Activated naive CD4-positive, alpha-beta T cell treated with anti-CD3 and anti-CD28 coated beads, Interleukin-2, amount 50 U/mL, for 16 hours (primary cell): ENCODE results near the gene PLPP1.
"Not testable (repeated sequence)": the region's sequence is repeated elsewhere in the genome, so short reads cannot be mapped to it uniquely, and the experiment has no call there.

Experiments
- DNase-seq: peaks from one replicate; pipeline ENCODE4 v3.0.0-alpha.2; 2020

PLPP1 gene

DNA sequence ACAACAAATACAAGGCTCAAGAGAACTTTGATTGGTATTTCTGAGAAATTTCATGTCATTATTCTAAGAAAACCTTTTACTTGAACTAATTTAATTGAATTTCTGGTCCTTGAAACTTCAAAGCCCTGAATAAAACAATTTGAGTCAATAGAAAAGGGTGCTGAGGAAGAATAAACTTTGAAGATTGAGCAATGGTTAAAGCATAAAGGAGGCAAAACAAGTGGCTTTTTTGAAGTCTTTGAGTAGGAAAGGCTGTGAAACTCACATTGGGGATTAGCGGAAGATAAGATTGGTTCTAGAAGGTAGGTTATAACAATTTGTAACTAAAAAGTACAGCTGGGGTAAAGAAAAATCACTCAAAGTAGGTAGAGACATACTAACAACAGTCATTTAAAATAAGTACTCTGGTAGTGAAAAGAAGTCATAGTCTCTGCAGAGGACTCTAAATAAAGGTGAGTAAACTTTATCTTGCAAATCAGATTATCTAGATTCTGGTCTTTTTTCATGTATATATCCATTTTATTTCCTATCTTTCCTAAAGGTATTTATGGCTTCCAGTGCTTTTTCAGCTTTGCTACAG lies 6.4 kb upstream of the PLPP1 start:
- DNase-seq: no peak

DNA sequence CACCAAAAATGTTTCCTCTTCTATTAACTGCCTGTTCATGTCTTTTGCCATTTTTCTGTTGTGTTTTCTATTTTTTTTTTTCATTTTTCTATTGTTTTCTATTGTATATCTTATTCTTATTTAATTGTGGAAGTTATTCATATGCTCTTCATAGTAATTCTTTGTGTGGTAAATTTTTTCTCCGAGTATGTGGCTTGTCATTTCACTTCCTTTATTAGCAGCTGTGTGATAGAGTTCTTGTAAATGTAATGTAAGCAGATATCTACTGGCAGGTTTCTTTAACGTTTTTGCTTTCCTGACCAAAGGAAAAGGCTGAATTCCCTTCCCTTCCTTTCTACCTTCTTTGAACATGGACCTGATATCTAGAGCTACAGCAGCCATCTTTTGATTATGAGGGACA lies 5.8 kb upstream of the PLPP1 start:
- DNase-seq: no peak

DNA sequence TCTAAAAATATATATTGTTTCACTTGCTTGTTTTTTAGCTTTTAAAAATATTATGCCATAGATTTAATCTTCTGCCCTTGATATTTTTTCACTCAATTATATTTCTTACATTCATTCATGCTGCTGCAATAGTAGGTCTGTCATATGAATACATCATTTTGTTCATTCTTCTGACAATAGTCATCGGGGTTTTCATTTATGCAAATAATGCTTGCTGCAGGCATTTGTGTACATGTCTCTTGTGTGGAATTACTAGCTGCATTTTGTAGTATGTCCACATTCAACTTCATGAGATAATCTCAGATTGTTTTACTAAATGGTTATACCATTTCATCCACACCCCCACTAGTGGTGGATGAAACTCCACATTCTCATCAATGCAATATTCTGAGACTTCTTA lies 5.3 kb upstream of the PLPP1 start:
- no peak for DNase-seq

DNA sequence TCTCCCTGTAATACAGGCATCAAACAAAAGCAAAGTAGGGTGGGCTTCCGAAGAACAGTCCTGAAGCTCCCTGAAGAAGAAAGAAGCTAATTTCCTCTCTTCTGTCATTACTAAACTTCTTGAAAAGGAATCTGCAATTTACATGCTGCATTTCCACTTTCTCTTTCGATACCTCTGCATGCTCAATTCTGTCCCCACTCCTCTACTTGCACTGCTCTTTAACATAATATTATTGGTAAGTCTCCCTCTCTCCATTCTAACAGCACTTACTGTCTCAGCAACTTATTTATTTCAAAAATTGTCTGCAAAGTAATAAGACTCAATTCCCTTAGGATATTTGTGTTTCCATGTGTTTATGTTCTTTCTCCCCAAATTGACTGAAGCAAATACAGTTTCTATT lies 3.9 kb upstream of the PLPP1 start:
- DNase-seq: no peak

DNA sequence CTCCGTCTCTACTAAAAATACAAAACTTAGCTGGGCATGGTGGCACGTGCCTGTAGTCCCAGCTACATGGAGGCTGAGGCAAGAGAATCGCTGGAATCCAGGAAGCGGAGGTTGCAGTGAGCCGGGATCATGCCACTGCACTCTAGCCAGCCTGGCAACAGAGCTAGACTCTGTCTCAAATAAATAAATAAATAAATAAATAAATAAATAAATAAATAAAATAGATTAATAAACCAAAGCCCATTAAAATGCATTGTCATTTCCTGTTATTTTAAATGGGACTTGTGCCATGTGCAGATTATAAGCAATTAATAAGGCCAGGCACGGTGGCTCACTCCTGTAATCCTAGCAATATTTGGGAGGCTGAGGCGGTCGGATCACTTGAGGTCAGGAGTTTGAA lies 2.6 kb upstream of the PLPP1 start:
- DNase-seq: not testable (repeated sequence)

DNA sequence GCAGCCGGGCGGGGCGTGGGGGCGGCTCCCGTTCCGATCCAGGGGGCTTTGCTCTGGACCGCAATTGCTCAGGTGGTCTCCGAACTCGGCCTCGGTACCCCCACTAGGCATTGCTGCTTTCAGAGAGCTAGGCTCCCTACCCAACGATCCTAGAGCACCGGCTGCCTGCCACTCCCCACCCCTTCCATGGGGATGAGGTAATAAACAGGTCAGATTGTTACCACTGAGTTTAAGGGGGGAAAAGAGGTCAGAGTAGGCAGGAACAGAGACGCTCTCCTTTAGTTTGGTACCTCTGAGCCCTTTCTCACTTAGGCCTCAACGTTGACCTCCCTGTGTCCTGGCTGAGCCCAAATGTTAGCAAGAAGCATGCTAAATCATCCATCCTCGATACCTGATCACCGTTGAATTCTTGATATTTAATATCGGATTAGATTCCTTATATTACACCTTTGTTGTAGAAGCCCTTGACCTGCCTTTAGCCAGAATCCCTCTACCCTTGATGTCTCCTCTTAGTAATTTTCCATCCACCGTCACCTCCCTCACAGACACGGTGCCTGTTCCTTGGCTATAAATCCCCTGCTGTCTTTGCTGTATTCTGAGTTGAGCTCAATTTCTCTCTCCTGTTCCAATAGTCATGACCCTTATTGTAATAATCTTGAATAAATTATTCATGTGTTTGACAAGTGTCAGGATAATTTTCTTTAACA lies 588 bp upstream of the PLPP1 start:
- no peak for DNase-seq

DNA sequence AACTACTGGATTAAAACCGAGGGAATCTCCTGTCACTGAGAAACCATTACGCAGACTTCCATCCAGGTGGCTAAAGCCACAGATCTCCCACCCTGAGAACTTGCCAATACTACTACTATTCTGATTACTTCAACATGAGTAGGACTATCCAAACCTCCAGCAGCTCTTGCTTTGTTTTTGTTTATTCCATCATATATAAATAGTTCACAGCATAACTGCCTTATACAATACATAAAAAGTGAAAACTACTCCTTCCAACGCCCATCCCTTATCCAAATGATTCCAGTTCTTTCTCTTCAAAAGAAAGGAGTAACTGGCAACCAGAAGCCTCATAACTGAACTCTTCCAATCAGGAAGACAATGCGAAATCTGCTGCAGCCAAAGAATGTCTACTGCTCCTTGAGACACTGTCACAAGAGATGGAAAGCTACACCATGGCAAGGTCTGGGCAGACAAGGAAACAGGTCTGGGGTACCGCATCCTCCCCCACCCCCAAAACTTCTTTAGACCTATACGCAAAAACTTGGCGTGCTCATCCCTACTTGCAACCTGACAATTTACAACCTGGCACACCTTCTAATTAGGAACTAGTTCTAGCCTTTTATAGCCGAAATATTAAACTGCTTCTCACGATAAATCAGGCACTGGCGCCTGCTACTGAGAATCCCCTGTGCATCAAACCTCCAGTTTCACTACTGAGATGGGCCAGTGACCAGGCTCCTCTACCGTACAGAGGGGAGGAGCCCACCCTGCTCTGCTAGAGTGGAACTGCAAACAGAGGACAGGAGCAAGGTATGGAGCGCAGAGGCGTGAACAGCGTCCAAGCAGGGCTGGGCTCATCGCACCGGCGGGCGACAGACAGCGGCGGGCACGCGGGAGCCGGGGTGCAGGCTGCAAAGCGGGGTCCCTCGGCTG lies 986 bp downstream of the PLPP1 start:
- DNase-seq: no peak

DNA sequence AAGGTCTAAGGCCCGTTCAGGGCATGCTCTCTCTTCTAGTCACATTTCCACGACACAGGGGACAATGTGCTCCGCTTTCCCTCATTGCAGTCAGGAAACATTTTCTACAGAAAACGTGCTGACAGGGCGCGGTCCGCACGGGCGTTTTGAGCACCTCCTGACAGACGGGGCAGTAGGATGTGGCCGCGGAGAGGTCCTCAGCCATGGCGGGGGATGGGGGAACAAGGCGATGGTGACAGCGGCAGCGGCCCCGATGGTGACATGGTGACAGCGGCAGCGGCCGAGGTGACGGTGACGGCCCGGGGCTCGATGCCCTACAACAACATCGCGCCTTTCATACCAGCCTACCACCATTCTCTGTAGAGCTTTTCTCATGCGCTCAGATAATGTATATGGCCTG lies 4.1 kb downstream of the PLPP1 start:
- no peak for DNase-seq

DNA sequence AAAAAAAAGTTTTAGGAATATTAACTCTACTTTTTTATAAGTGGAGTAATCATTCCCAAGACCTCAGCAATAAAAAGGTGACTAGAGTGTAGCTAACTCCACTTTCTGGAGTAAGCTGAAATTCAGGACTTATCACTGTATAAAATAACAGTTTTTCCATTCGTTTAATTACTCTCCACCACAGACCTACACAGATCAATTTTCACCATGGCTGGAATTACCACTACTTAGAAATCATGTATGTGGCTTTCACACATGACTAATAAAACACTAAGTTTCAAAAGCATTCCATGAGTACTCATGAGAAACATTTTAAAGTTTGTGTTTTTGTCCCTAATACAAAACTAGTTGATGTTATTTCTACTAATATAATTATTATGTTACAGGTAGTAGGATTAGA lies 9.9 kb downstream of the PLPP1 start:
- DNase-seq: no peak

DNA sequence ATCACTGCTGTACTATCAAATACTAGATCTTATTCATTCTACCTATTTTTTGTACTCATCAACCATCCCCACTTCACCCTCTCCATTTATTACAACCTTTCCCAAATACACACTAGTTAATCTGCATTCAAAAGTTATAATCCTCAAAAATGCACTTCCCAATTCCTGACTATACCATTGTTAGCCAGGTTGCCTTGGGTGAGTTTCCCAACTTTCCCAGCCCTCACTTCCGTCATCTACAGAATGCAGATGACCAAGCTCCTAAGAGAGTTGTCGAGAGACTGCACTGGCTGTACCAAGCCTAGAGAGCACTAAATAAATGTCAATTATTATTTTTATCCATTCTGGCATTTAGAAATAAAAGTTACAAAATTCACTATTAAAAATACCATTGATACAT lies 11.5 kb downstream of the PLPP1 start:
- no peak for DNase-seq

DNA sequence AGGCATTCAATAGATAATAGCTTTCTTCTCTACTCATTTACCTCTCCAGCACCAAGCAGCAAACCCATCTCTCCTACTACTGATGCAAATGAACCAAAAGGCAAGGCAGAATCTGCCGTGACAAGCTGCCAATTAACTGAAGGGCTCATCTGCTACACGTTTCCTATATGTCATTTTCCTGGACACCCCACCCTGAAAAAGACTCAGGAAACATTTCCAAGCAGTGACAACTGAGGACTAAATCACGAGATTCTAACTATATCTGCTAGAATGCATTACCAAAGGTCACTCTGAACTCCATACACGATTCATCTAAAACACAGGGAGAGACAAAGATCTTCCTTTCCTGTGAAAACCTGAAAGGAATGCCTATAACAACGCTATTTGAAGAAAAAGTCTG lies 12.9 kb downstream of the PLPP1 start:
- no peak for DNase-seq

DNA sequence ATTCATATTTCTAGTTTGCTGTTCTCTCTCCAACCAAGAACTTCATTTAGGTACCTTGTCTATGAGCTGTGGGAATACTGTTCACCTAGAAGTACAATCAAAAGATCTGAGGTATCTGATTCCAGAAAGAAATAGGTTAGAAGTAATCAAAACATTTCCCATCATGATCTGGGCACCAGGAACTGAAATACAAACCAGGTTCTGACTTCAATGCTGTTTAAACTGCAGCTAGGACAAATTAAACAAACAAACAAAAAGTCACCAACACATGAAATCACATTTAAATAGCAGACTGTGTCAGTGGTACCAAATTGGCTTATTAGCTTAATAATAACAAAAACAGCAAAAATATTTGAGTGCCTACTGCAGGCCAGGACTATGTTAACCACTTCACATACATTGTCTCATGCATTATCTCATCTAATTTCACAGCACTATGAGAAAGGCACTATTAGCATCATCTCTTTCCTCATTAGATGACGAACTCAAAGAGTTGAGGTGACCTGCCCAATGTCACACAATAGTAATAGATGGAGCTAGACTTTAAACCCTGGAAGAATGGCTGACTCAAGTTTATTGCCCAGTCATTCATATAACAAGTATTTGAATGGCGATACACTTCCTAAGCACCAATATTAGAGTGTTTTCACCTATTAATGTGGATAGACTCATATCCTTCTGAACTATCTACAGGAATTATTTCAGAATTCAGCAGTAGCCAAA lies 14.5 kb downstream of the PLPP1 start:
- no peak for DNase-seq

DNA sequence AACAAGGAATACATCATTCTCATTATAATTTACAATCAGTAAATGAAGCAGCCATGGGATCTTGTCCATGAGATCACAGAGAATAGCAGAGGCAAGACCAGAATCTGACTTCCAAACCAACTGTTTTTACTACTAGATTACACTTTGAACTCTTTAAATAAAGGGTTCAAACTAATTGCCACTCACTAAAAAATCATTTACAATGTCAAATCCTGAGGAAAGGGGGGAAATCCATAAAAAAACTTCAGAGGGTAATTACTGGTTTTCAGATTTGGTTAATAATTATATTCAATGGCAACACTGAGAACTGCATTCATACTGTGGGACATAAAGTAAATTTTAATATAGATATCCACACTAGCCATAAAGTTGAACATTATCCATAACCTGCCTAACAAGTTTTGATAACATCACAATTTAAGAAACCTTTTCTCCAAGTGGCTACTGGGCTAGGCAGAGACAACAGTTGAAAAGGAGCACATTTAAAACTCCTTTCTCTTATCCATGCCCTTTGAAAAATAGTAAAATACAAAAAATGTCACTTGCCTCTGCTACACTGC lies 15.9 kb downstream of the PLPP1 start:
- no peak for DNase-seq

DNA sequence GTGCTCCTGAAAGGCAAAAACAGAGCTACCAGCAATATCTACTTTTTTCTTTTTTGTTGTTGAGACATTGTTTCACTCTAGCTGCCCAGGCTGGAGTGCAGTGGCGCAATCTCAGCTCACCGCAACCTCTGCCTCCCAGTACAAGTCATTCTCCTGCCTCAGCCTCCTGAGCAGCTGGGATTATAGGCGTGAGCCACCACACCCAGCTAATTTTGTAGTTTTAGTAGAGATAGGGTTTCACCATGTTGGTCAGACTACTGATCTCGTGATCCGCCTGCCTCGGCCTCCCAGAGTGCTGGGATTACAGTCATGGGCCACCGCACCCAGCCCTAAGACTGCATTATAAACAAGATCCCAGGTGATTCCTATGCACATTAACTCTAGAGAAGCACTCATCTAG lies 17.0 kb downstream of the PLPP1 start:
- no peak for DNase-seq

DNA sequence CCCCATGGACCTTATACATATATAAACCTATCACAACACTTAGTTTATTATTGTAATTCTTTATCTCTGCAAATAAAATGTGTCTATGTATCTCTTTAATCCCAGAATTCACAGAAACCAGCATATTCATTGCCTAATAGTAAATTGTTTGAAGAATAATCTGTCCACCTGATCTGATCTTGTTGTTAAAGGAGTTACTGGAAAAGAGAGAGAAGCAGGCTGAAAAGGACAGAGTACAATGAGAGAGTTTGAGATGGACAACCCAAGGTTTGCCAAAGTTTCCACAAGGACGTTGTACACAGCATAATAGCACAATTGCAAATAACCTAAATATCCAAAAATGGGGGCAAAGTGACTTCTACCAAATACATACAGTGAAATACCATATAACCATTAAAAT lies 23.8 kb downstream of the PLPP1 start:
- no peak for DNase-seq

DNA sequence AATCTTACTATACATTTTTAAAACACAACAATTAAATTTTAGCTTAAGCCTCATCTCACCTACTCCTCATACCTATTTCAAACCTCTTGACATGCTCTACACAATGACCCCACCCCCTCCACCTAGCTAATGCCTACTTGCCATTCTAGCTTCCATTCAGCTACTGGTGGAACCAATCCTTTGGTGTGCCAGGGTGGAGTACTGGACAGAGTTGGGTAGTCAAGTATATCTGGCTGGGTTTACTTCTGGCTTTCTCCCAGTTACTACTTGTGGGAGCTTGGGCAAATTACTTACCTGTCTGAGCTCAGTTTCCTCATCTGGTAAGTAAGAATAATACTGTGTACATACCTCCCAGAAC lies 24.3 kb downstream of the PLPP1 start:
- DNase-seq: no peak

DNA sequence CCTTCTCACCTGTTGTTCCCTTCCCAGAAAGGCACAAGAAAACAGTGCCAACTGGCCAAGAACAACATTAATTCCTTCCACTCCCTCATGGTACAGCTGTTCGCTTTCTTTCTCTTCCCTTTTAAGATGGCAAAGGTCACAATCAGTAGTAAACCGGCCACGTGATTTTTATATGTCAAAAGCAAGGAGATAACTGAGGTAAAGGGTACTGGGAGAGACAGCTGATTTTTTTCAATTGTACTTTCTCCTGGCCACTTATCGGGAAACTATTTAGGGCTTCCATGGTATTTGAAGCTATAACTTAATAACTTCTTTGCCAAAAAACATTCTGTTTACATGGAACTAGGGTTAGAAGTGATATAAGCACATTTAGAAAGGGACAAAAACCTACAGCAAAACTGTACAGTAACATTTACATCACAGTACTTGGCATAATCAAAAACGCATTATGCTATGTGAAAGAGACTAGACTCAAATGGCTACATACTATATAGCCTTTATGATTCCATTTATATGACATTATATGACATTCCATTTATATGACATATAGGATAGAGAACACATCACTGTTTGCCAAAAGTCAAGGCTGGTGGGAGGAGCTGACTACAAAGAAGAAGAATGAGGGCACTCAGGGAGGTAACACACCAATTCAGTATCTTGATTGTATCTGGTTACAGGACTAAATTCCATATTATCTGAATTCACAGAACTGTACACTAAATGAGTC lies 24.8 kb downstream of the PLPP1 start:
- DNase-seq: no peak

DNA sequence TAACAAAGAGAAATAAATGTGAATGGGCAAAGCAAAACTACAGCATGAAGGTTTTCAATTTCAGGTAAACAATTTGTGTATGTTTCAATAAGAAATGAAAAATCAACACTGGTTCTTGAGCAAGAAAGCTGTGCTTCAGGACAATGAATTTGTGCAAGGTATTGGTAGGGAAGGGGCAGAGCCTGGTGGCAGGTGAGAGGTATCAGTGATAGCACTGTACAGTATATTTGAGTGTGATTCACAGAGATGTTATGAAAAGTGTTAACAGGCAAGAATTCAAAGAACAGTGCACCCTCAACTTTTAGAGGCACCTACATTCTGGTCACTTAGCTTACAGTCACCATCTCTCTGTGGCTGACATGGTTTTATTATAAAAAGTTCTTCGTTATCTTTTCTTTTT lies 25.7 kb downstream of the PLPP1 start:
- DNase-seq: no peak

DNA sequence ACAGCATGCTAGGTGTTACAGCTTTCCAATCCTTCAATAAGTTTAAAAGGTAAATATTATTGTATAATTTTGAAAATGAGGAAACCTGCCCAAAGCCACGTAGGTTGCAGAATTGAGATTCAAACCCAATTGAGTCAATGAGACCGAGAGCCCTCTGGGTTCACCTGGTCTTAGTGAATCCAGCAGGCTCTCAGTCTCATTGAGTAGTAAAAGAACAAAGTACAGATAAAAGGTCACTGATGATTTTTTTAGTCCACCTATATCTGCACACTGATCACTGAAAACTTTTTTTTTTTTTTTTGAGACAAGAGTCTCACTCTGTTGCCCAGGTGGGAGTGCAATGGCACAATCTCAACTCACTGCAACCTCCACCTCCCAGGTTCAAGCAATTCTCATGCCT lies 27.2 kb downstream of the PLPP1 start:
- no peak for DNase-seq

DNA sequence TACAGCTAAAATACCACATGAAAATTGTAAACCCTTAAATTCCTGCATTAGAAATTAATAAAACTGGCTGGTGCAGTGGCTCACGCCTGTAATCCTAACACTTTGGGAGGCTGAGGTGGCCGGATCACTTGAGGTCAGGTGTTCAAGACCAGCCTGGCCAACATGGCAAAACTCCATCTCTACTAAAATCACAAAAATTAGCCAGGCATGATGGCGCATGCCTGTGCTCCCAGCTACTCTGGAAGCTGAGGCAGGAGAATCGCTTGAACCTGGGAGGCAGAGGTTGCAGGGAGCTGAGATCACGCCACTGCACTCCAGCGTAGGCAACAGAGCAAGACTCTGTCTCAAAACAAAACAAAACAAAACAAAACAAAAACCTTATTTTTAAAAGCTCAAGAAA lies 29.1 kb downstream of the PLPP1 start:
- DNase-seq: not testable (repeated sequence)

DNA sequence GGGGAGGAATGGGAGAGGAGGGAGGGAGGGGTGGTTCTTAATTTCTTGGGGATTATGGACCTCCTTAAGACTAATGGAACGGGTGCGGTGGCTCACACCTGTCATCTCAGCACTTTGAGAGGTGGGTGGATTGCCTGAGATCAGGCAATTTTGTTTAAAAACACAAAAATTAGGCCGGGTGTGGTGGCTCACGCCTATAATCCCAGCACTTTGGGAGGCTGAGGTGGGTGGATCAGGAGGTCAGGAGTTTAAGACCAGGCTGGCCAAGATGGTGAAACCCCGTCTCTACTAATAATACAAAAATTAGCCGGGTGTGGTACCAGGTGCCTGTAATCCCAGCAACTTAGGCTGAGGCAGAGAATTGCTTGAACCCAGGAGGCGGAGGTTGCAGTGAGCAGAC lies 30.8 kb downstream of the PLPP1 start:
- DNase-seq: not testable (repeated sequence)

DNA sequence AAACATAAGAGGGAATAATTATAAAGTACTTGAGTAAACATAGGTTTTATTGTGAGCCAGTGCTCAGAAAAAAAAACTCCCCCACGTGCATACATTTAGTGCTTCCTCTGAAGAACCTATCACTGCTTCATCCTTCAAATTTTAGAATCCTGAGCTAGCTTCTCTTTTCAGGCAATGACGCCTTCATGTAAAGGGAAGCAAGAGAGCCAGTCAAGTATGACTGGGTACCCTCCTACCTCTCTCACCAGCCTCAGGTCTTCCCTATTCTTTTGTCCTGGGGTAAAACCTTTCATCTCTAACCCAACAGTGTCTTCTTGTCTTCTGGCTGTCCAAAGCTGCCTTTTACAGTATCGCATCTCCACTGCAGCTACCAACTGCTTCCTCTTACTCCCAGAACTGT lies 32.0 kb downstream of the PLPP1 start:
- no peak for DNase-seq

DNA sequence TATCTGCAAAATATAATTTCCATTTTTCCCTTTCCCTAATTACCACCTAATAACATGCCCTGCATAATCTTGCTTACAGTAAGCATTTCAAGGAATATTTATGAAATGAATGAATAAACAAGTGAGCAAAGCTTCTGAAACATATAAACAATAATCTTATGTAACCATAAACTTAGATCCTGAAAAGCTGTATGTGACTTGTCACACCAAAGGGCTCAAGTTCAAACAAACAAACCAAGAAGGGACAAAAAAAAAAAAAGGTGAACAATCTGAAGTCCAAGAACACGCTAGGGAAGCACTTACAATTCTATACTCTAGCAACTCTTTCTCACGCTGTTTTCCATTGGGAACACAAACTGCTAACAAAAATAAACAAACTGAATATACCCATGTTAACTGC lies 36.3 kb downstream of the PLPP1 start:
- DNase-seq: no peak
